UCSD-AML1 (cell line): ENCODE data around the gene LIPG.
"Not testable (repeated sequence)": the region's sequence is repeated elsewhere in the genome, so short reads cannot be mapped to it uniquely, and the experiment has no call there.

Source experiments
- DNase-seq: peaks from one replicate; lab custom pipeline; 2025; ENCODE audit not compliant: unreplicated experiment; lab: John Stamatoyannopoulos, UW

LIPG gene

DNA sequence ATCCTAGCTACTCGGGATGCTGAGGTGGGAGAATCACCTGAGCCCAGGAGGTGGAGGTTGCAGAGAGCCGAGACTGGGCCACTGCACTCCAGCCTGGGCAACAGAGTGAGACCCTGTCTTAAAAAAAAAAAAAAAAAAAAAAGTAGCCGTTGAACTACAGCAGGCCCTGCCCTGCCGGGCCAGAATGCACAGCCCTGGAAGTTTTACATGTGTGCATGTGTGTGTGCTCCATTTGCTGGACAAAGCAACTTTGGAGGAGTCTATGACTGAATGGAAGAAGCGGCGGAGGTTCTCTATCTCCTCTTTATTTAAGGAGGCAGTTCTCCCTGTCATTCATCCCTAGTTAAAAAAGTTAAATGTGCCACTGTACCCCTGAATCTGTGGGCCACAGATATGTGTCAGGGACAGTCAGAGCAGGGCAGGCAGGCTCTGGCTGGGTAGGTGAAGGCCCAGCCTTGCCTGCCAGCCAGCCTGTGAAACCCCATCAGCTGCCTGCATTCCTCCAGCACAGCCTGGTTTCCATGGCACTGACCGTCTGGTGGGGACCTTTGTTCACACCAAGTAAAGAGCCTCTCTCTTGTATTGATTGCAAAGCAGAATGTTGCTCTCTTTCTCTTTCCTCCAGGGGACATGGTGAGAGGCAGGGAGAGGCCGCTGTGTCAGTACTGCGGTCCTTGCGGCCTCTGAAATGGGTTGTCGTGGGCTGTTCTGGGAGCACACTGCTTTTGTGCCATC is 10.9 kb downstream of the LIPG start:
- no peak for DNase-seq

DNA sequence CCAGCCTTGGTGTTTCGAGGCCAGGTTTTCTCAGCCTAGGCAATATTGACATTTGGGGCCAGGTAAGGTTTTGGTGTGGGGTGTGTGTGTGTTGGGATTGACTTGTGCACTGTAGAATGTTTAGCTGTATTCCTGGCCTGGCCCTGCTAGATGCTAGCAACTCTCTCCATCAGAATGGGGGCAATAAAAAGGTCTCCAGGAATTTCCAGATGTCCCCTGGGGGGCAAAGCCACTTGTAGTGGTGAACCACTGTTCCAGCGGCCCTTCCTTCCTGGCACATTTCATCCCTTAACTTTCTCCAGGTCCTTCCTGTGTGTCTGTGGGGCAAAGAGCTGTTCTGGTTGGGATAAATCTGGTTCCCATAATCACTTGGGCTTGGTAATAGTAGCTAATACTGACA is 12.0 kb downstream of the LIPG start:
- DNase-seq, result no peak

- not testable (repeated sequence) for DNase-seq
Measured at GRCh38 chr18:49579041-49579440, 17.2 kb downstream of the LIPG start.

DNA sequence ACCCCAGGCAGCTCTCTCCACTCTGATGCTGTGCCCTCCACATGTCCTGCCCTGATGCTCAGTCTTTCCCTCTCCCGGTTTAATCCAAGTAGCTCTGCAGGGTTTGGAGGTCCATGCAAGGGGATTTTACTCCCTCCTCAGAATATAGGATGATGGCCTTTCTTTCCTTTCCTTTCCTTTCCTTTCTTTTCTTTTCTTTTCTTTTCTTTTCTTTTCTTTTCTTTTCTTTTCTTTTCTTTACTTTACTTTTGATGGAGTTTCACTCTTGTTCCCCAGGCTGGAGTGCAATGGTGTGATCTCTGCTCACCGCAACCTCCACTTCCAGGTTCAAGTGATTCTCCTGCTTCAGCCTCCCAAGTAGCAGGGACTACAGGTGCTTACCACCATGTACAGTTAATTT is 17.7 kb downstream of the LIPG start:
- DNase-seq, result not testable (repeated sequence)

DNA sequence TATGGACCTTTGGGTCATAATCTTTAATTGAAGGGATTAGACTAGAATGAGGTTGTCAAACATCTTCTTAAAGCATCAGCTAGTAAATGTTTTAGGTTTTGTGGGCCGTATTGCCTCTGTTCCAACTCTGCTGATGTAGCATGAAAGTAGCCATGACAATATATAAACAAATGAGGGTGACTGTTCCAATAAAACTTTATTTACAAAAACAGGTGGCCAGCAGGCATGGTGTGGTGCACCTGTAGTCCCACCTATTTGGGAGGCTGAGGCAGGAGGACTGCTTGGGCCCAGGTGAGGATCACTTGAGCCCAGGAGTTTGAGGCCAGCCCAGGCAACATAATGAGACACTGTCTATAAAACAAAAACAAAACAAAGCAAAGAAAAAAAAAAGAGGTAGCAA is 18.4 kb downstream of the LIPG start:
- DNase-seq, result no peak

DNA sequence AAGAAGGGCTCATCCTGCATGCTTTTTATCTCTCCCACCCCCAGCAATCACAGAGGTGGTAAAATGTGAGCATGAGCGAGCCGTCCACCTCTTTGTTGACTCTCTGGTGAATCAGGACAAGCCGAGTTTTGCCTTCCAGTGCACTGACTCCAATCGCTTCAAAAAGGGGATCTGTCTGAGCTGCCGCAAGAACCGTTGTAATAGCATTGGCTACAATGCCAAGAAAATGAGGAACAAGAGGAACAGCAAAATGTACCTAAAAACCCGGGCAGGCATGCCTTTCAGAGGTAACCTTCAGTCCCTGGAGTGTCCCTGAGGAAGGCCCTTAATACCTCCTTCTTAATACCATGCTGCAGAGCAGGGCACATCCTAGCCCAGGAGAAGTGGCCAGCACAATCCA is 19.5 kb downstream of the LIPG start:
- DNase-seq, result no peak

GRCh38 chr18:49582579-49582978 is 20.7 kb downstream of the LIPG start:
- no peak for DNase-seq

DNA sequence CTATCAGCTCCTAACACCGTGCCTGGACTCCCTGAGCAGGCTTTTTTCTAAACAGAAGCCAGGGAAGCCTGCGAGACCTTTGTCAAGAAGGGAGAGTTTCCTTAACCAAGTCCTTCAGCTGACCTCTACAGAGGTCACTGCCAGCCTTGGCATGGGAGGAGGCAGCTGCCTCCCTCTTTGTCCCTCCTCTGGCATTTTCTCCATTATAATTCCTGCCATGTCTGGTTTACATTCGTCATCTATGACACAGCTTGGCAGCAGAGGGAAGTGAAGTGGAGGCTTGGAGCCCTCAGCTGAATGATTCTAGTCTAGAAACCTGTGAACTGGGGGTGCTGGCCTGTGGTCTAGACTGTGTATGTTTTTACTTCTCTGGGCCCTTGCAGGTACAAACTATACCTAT is 22.5 kb downstream of the LIPG start:
- DNase-seq, result no peak

- DNase-seq, result not testable (repeated sequence)
Measured at GRCh38 chr18:49584951-49585350, 23.1 kb downstream of the LIPG start.

DNA sequence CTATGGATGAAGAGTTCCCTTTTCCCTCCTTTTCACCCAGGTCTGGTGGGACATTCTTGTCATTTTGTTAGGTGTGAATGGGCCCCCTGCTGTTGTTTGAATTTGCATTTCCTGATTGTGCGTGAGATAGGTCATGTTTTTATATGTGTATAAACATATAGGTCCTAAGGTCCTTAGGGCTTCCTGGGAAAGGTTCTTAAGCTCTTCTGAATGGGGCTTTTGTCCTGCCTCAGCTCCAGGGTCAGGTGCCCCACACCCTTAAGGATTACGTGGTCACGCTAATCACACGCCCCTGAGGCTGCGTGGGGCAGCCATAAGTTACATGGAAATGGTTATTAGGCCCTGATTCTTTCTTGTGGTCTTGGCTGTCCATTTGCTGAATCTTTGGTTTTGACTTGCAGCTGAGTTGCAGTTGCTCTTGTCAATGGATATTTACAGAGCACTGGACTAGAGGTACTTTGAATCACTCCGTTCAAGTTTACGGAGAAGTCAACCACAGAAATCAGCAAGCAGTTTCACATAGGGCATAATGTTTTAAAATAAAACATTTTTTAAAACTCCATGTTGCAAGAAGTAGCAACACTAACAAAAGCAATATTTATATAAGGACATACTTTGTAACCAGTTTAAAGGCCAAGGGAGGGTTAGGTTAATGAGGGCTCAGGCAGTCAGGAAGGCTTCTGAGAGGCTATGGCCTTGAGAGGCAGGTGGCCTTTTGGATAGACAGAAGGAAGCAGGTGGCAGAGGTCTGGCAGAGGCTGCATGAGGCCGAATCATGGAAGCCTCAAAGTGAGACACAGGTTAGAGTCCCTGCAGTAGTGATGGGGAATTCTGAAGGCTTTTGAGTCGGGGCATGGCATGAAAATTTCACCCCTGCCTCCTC is 24.2 kb downstream of the LIPG start:
- DNase-seq, result no peak

GRCh38 chr18:49588171-49588570 is 26.3 kb downstream of the LIPG start:
- no peak for DNase-seq

DNA sequence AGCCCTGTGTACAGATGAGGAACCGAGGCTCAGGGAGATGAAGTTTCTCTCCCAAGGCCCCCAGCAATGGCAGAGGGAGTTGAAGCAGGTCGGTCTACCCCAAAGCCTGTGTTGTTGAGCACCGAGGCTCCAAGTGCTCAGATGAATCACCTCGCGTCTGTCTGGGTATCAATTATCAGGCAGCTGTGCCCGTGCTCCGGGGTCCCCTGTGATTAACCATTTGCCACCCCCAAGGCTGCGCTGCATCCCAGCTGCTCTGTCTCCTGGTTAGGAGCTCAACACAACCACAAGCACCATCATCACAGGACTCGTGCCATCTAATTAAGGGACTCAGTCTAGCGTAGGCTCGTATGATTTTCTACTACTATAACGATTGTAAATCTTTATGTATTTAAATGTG is 27.1 kb downstream of the LIPG start:
- no peak for DNase-seq

DNA sequence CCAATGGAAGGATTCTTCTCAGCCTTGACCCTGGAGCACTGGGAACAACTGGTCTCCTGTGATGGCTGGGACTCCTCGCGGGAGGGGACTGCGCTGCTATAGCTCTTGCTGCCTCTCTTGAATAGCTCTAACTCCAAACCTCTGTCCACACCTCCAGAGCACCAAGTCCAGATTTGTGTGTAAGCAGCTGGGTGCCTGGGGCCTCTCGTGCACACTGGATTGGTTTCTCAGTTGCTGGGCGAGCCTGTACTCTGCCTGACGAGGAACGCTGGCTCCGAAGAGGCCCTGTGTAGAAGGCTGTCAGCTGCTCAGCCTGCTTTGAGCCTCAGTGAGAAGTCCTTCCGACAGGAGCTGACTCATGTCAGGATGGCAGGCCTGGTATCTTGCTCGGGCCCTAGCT is 28.8 kb downstream of the LIPG start:
- DNase-seq, result no peak

DNA sequence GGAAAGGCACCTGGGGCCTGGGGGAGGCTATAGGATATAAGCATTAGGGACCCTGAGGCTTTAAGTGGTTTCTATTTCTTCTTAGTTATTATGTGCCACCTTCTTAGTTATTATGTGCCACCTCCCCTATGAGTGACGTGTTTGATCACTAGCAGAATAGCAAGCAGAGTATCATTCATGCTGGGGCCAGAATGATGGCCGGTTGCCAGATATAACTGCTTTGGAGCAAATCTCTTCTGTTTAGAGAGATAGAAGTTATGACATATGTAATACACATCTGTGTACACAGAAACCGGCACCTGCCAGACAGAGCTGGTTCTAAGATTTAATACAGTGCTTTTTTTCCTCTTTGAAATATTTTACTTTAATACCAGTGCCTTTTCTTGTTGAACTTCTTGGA is 29.4 kb downstream of the LIPG start:
- DNase-seq, result no peak

GRCh38 chr18:49591775-49592174 is 29.9 kb downstream of the LIPG start:
- no peak for DNase-seq

GRCh38 chr18:49596687-49597086 is 34.8 kb downstream of the LIPG start:
- DNase-seq, result no peak

GRCh38 chr18:49597157-49597931 is 35.5 kb downstream of the LIPG start:
- no peak for DNase-seq

DNA sequence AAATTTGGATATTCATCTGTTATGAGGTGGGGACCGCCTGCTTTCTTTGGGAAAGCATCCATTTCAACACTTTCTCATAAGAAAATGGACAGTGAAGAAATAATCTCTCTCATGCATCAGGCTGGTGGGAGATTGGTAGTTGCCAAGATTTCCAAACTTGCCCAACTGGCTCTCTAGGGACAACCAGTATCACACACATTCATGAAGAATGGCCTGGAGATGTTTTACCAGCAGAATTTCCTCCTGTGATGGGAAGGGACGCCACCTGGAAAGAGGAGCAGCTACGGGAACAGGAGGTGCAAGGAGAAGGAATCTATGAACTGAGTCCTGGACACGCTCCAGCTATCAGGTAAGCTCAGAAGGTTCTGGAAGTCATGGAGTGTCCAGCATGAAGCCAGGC is 39.4 kb downstream of the LIPG start:
- no peak for DNase-seq

DNA sequence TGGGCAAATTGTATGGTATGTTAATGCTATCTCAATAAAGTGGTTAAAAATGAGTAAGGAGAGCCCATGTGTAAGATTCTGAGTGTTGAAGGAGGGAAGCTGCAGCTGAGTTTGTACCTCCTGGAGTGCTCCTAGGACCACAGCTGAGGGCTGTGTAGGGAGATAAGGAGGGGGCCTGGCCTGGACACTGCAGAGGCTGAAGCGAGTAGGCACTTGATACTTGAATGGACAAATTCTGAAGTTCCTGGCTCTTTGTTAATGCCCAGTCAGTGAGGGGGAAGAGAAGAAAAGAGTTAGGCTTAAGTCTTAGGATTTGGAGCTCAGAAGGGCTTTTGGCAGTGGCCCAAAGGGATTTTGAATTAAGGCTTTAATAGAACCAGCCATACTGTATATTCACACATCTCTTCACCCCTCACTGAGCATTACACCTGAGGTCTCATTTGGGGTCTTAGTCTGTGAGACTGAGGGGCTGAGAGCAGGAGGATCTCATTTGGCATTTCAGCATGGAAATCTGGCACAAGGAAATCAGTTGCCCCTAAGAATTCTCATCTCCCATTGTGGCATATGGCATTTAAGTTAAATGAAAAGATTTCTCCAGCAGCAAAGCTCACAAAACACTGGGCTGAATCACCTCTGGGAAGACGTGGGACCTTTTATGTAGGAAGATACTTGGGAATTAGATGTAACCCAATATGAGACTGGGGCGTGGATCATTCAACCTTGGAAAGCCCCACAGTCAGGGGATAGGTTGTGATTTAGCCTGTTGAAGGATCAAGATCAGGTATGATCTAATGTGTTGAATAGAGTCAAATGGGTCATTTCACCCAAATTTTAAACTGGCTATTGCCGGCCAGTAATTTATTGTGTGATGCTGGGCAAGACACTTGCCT is 46.8 kb downstream of the LIPG start:
- no peak for DNase-seq

- no peak for DNase-seq
Measured at GRCh38 chr18:49609256-49610021, 47.6 kb downstream of the LIPG start.
